Measurements from ENCODE around the gene ADAMTS14.
"Not testable (repeated sequence)": the region's sequence is repeated elsewhere in the genome, so short reads cannot be mapped to it uniquely, and the experiment has no call there.

The ADAMTS14 gene, protein sequence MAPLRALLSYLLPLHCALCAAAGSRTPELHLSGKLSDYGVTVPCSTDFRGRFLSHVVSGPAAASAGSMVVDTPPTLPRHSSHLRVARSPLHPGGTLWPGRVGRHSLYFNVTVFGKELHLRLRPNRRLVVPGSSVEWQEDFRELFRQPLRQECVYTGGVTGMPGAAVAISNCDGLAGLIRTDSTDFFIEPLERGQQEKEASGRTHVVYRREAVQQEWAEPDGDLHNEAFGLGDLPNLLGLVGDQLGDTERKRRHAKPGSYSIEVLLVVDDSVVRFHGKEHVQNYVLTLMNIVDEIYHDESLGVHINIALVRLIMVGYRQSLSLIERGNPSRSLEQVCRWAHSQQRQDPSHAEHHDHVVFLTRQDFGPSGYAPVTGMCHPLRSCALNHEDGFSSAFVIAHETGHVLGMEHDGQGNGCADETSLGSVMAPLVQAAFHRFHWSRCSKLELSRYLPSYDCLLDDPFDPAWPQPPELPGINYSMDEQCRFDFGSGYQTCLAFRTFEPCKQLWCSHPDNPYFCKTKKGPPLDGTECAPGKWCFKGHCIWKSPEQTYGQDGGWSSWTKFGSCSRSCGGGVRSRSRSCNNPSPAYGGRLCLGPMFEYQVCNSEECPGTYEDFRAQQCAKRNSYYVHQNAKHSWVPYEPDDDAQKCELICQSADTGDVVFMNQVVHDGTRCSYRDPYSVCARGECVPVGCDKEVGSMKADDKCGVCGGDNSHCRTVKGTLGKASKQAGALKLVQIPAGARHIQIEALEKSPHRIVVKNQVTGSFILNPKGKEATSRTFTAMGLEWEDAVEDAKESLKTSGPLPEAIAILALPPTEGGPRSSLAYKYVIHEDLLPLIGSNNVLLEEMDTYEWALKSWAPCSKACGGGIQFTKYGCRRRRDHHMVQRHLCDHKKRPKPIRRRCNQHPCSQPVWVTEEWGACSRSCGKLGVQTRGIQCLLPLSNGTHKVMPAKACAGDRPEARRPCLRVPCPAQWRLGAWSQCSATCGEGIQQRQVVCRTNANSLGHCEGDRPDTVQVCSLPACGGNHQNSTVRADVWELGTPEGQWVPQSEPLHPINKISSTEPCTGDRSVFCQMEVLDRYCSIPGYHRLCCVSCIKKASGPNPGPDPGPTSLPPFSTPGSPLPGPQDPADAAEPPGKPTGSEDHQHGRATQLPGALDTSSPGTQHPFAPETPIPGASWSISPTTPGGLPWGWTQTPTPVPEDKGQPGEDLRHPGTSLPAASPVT

DNA sequence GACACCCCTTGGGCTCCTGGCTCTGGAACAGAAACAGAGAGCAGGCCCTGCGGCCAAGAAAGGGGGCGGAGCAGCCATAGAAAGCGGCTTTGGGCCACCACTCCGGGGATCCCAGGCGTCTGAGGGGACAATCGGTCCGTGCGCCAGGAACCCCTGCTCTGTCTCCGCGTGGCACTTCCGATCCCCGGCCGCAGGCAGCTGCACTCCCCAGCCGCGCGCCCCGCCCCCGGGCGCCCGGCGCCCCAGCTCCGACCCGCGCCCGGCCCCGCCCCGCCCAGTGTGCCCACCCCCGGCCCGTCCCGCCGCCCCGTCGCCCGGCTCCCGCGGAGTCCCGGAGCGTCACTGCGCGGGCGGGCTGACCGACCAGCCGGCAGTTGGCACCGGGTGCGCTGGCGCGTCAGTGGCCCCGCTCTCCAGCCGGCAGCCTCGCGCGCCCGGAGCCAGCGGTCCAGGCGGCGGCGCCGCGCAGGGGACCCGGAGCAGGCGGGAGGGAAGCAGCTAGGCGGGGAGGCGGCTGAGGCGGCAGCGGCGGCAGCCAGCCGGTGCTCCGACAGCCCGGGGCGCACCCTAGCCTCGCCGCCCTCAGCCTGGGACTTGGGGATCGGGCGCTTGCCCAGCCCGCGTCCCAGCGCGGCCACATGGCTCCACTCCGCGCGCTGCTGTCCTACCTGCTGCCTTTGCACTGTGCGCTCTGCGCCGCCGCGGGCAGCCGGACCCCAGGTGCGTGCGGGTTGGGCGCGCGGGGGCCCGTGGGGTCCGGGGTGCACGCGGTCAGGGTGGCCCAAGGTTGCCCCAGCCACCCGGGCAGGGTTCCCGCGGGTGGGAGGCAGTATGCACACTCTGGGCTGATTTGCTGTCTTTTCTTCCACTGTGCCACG lies at the start of gene ADAMTS14:
Gene ADAMTS14, plus strand, starts transcription at position 342 of the 878 bp plus-strand sequence. Its CDS starts 297 bp downstream, at position 639.
- no peaks in the 10 kb centered on the region for H3K36me3 Mint-ChIP-seq (ENCODE audit: low read depth)
- peaks cover 52% of the 10 kb centered on the region for H3K27me3 Mint-ChIP-seq
- peaks cover 5% of the 10 kb centered on the region for H3K9me3 Mint-ChIP-seq
- no peak within 1 kb of the TSS for H3K27ac Mint-ChIP-seq
- peaks cover 7% of the 10 kb centered on the region for H3K4me1 Mint-ChIP-seq (ENCODE audit: low read depth)
- DNase-seq, result peak; percentile 45
- peak within 1 kb of the TSS; percentile 63 for H3K4me3 Mint-ChIP-seq

DNA sequence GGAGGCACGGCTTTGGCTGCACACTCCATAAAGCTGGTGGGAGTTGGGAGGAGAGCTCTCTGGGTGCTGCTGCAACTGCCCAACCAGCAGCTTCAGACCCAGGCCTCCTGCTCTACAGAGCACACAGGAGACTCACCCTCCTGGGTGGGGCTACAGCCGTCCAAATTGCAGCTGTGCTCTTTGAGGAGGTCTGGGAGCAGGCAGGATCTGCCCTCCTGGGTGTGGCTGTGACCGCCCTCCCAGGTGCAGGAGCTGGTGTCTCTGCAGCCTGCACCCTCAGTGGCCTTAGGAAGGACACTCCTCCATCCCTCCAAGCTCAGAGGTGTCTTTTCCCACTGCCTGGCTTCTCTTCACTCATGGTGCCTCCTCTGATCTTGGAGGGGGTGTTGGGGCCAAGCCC lies 49.8 kb upstream of the ADAMTS14 start:
- Mint-ChIP-seq H3K4me1 (ENCODE audit: low read depth) (peaks cover 17% of the 10 kb centered on the region), H3K27ac (no peak overlapping the region), H3K9me3 (peaks cover 10% of the 10 kb centered on the region), H3K4me3 (no peak overlapping the region), H3K27me3 (no peaks in the 10 kb centered on the region), H3K36me3 (ENCODE audit: low read depth) (no peaks in the 10 kb centered on the region)
- DNase-seq, result no peak

DNA sequence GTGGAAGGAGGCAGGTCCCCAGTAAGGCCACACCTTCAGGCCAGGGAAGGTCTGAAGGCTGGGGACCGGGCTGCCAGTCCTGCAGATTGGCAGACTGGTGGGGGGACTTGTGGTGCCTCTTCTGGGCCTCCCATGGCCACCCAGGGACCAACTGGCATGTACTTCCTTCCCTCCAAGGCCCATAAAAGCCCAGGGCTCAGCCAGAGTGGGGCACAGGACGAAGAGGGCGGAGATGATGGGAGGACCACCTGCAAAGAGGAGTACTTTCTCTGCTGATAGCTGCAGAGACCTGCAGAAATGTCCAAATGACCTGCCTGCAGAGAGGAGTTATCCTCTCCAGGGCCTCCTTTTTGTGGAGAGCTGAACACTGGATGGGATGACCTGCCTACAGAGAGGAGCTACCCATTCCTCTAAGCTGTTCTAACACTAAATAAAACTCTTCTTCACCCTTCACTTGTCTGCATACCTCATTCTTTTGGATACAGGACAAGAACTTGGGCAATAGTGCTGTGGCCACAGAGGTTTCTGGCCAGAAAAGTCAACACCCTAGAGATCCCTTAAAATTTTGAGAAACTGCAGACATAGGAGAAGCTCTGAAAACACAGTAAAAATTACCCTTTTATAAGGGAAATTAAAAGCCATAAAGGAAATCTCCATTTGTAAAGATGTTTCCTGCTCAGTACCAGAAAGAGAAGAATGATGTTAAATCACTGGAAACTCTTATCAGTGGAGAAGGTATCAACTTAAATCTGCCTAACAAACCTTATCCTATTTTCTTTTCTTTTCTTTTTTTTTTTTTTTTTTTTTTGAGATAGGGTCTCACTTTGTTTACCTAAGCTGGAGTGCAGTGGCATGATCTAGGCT lies 49.1 kb upstream of the ADAMTS14 start:
- no peak for DNase-seq
- no peaks in the 10 kb centered on the region for H3K36me3 Mint-ChIP-seq (ENCODE audit: low read depth)
- no peak overlapping the region for H3K4me3 Mint-ChIP-seq
- H3K9me3 Mint-ChIP-seq, result peaks cover 10% of the 10 kb centered on the region
- no peak overlapping the region for H3K27ac Mint-ChIP-seq
- H3K27me3 Mint-ChIP-seq, result no peaks in the 10 kb centered on the region
- H3K4me1 Mint-ChIP-seq (ENCODE audit: low read depth), result peaks cover 11% of the 10 kb centered on the region

DNA sequence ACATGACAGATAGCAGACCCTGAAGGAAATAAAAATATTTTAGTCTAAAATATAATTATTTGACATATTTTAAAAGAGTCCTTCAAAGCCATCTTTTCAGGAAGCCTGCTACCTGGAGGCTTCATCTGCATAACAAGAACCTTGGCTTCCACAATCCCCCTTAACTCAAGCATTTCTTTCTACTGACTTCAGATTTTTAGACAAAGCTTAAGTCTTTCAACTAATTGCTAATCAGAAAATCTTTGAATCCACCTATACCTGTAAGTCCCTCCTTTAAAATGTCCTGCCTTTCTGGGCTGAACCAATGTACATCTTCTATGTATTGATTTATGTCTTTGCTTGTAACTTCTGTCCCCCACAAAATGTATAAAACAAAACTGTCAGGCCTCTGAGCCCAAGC lies 46.2 kb upstream of the ADAMTS14 start:
- no peaks in the 10 kb centered on the region for H3K36me3 Mint-ChIP-seq (ENCODE audit: low read depth)
- H3K27ac Mint-ChIP-seq, result no peak overlapping the region
- no peaks in the 10 kb centered on the region for H3K27me3 Mint-ChIP-seq
- peaks cover 6% of the 10 kb centered on the region for H3K9me3 Mint-ChIP-seq
- H3K4me1 Mint-ChIP-seq (ENCODE audit: low read depth), result no peaks in the 10 kb centered on the region
- H3K4me3 Mint-ChIP-seq, result no peak overlapping the region
- DNase-seq, result no peak

DNA sequence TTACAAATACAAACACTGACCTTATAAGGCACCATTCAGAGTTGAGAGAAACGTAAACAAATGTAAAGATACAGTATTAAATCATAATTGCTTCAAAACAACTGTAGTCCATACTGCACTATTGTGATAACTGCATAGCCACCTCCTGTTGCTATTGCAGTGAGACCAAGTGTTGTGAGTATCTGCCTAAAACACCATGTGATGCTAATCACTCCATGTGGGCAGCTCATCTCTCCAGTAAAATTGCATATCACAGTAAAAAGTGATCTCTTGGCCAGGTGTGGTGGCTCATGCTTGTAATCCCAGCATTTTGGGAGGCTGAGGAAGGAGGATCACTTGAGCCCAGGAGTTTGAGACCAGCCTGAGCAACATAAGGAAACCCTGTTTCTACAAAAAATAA lies 43.0 kb upstream of the ADAMTS14 start:
- Mint-ChIP-seq H3K4me3 (no peak overlapping the region), H3K36me3 (ENCODE audit: low read depth) (no peaks in the 10 kb centered on the region), H3K27me3 (peaks cover 9% of the 10 kb centered on the region), H3K27ac (no peak overlapping the region), H3K9me3 (peaks cover 3% of the 10 kb centered on the region), H3K4me1 (ENCODE audit: low read depth) (no peaks in the 10 kb centered on the region)
- DNase-seq, result no peak

DNA sequence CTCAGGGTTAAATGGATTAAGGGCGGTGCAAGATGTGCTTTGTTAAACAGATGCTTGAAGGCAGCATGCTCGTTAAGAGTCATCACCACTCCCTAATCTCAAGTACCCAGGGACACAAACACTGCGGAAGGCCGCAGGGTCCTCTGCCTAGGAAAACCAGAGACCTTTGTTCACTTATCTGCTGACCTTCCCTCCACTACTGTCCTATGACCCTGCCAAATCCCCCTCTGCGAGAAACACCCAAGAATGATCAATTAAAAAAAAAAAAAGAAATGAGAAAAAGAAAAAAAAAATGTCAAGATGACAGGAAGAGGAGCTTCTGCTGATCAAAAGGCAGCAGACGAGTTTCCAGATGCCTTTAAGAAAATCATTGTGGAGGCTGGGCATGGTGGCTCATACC lies 40.6 kb upstream of the ADAMTS14 start:
- not testable (repeated sequence) for H3K27ac Mint-ChIP-seq; H3K36me3 Mint-ChIP-seq (ENCODE audit: low read depth); H3K4me3 Mint-ChIP-seq; DNase-seq; H3K4me1 Mint-ChIP-seq (ENCODE audit: low read depth); H3K9me3 Mint-ChIP-seq; H3K27me3 Mint-ChIP-seq

DNA sequence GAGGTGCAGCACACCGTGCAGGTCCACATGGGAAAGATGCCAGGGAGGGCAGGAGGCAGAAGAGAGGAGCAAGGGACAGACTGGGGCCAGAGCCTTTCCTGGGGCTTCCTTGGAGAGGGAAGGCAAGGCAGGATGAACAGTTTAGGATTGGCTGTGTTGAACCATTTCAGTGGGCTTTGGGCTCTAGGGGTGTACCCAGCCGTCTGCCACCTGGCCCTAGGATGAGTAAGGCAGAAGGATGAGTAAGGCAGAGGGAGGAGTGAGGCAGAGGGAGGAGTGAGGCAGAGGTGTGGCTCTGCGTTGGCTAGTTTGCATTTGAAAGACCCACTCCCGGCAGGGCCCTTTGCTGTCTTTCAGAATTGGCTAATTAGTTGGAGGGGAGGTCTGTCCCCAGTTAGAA lies 38.3 kb upstream of the ADAMTS14 start:
- H3K27ac Mint-ChIP-seq, result no peak overlapping the region
- no peak overlapping the region for H3K4me3 Mint-ChIP-seq
- H3K27me3 Mint-ChIP-seq, result peaks cover 9% of the 10 kb centered on the region
- H3K4me1 Mint-ChIP-seq (ENCODE audit: low read depth), result no peaks in the 10 kb centered on the region
- no peak for DNase-seq
- H3K9me3 Mint-ChIP-seq, result peaks cover 3% of the 10 kb centered on the region
- H3K36me3 Mint-ChIP-seq (ENCODE audit: low read depth), result no peaks in the 10 kb centered on the region

DNA sequence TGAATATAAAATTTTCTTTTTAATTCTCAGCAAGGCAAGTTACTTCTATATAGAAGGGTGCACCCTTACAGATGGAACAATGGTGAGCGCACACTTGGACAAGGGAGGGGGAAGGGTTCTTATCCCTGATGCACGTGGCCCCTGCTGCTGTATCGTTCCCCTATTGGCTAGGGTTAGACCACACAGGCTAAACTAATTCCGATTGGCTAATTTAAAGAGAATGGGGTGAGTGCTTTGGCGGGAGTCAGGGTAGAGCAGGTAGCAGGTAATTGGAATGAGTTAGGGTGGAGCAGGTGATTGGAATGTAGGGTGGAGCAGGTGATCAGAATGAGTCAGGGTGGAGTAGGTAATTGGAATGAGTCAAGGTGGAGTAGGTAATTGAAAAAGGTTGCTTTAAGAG lies 37.8 kb upstream of the ADAMTS14 start:
- not testable (repeated sequence) for H3K4me1 Mint-ChIP-seq (ENCODE audit: low read depth); H3K9me3 Mint-ChIP-seq; DNase-seq; H3K27me3 Mint-ChIP-seq; H3K27ac Mint-ChIP-seq; H3K36me3 Mint-ChIP-seq (ENCODE audit: low read depth); H3K4me3 Mint-ChIP-seq

DNA sequence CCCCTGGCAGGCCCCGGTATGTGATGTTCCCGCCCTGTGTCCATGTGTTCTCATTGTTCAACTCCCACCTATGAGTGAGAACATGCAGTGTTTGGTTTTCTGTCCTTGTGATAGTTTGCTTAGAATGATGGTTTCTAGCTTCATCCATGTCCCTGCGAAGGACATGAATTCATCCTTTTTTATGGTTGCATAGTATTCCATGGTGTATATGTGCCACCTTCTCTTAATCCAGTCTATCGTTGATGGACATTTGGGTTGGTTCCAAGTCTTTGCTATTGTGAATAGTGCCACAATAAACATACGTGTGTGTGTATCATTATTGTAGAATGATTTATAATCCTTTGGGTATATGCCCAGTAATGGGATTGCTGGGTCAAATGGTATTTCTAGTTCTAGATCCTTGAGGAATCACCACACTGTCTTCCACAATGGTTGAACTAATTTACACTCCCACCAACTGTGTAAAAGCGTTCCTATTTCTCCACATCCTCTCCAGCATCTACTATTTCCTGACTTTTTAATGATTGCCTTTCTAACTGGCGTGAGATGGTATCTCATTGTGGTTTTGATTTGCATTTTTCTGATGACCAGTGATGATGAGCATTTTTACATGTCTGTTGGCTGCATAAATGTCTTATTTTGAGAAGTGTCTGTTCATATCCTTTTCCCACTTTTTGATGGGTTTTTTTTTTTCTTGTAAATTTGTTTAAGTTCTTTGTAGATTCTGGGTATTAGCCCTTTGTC lies 32.5 kb upstream of the ADAMTS14 start:
- not testable (repeated sequence) for DNase-seq; H3K27me3 Mint-ChIP-seq; H3K9me3 Mint-ChIP-seq; H3K4me3 Mint-ChIP-seq; H3K4me1 Mint-ChIP-seq (ENCODE audit: low read depth); H3K36me3 Mint-ChIP-seq (ENCODE audit: low read depth); H3K27ac Mint-ChIP-seq

DNA sequence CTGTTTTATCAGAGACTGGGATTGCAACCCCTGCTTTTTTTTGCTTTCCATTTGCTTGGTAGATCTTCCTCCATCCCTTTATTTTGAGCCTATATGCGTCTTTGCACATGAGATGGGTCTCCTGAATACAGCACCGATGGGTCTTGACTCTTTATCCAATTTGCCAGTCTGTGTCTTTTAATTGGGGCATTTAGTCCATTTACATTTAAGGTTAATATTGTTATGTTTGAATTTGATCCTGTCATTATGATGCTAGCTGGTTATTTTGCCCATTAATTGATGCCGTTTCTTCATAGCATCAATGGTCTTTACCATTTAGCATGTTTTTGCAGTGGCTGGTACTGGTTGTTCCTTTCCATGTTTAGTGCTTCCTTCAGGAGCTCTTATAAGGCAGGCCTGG lies 29.0 kb upstream of the ADAMTS14 start:
- not testable (repeated sequence) for H3K27ac Mint-ChIP-seq; H3K4me1 Mint-ChIP-seq (ENCODE audit: low read depth); H3K27me3 Mint-ChIP-seq; DNase-seq; H3K9me3 Mint-ChIP-seq; H3K36me3 Mint-ChIP-seq (ENCODE audit: low read depth); H3K4me3 Mint-ChIP-seq

DNA sequence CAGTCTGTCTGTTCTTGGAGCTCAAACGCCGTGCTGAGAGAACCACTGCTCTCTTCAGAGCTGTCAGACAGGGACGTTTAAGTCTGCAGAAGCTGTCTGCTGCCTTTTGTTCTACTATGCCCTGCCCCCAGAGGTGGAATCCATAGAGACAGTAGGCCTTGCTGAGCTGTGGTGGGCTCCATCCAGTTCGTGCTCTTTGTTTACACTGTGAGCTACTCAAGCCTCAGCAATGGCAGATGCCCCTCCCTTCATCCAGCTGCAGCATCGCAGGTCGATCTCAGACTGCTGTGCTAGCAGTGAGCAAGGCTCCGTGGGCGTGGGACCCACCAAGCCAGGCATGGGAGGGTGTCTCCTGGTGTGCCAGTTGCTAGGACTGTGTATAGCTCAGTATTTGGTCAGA lies 27.3 kb upstream of the ADAMTS14 start:
- H3K27ac Mint-ChIP-seq, result not testable (repeated sequence)

DNA sequence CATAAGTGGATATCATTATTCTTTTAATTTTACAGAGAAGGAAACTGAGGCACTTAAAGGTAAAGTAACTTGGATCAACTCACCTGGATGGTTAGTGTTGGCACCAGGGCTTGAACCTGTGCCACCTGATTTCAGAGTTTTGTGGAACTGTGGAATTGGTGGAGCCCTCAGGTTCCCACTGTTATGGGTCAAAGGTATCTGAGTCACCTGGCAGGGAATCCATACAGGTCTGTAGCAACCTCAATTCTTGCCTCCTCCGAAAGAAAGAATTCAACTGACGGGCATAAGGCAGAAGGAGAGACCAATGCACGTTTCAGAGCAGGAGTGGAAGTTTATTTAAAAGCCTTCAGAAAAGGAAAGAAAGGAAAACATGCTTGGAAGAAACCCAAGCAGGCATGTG lies 25.2 kb upstream of the ADAMTS14 start:
- H3K9me3 Mint-ChIP-seq, result peaks cover 36% of the 10 kb centered on the region
- no peak overlapping the region for H3K4me3 Mint-ChIP-seq
- H3K4me1 Mint-ChIP-seq (ENCODE audit: low read depth), result no peaks in the 10 kb centered on the region
- H3K27me3 Mint-ChIP-seq, result peaks cover 8% of the 10 kb centered on the region
- no peaks in the 10 kb centered on the region for H3K36me3 Mint-ChIP-seq (ENCODE audit: low read depth)
- H3K27ac Mint-ChIP-seq, result no peak overlapping the region
- DNase-seq, result no peak

More for the DNA sequence above, 27.3 kb upstream of the ADAMTS14 start:
- not testable (repeated sequence) for H3K36me3 Mint-ChIP-seq (ENCODE audit: low read depth); H3K4me1 Mint-ChIP-seq (ENCODE audit: low read depth); H3K27me3 Mint-ChIP-seq; DNase-seq; H3K4me3 Mint-ChIP-seq
- peaks cover 18% of the 10 kb centered on the region for H3K9me3 Mint-ChIP-seq

DNA sequence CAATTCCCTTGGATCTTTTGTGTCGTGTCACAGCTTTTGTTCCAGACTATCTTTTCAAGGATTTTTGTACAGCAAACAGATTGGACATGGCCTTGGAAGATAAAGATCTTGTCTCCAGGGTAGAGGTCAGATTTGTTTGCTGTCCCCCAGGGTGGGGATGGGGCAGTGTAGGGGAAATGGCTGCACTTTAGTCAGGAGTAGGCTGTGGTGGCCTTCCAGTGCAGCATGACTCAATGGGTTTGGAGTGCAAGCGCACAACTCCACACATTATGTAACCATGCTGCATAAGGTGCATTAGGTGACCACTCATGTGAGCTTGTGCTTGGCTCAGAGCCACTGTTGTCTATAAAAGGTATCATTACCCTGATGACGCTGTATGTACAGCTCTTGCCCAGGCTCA lies 23.9 kb upstream of the ADAMTS14 start:
- H3K36me3 Mint-ChIP-seq (ENCODE audit: low read depth), result peaks cover 3% of the 10 kb centered on the region
- H3K27me3 Mint-ChIP-seq, result peaks cover 5% of the 10 kb centered on the region
- H3K9me3 Mint-ChIP-seq, result peaks cover 40% of the 10 kb centered on the region
- H3K27ac Mint-ChIP-seq, result no peak overlapping the region
- DNase-seq, result no peak
- no peaks in the 10 kb centered on the region for H3K4me1 Mint-ChIP-seq (ENCODE audit: low read depth)
- no peak overlapping the region for H3K4me3 Mint-ChIP-seq
